Neural cell (in vitro differentiated cells): ENCODE results near the gene PXDN. TPM values are rescaled to one million over a fixed set of nuclear protein-coding genes. Genes with fewer than 3 reads are reported as not detected.

Experiments
- H2AFZ ChIP-seq: fragments of 200-600, 300-800 bp; sonication (generic), shearing (Covaris generic); 2 replicates; pipeline ENCODE4 v1.6.0; 2014; ENCODE audit warnings: low read depth, mild to moderate bottlenecking, antibody characterized with exemption, low read length, moderate library complexity
- H3F3A ChIP-seq: fragments of 200-600 bp; shearing (Covaris generic); 2 replicates; pipeline ENCODE4 v1.6.1; 2016; ENCODE audit warnings: mild to moderate bottlenecking, moderate library complexity, mixed read lengths, antibody characterized with exemption, low read length; ENCODE audit not compliant: insufficient read depth, poor library complexity, severe bottlenecking
- H3K27ac ChIP-seq: fragments of 200-600, 300-800 bp; sonication (generic), shearing (Covaris generic); 2 replicates; pipeline ENCODE4 v1.5.1; 2014; ENCODE audit warnings: mild to moderate bottlenecking, low read length, moderate library complexity
- H3K27me3 ChIP-seq: fragments of 300-800, 200-600 bp; sonication (generic), shearing (Covaris generic); 2 replicates; pipeline ENCODE4 v1.6.0; 2014; ENCODE audit warnings: mild to moderate bottlenecking, low read depth, low read length, moderate library complexity; ENCODE audit not compliant: insufficient read depth
- H3K36me3 ChIP-seq: fragments of 300-800, 200-600 bp; sonication (generic), shearing (Covaris generic); 2 replicates; pipeline ENCODE4 v1.5.1; 2014; ENCODE audit warnings: mild to moderate bottlenecking, antibody characterized with exemption, low read length, moderate library complexity; ENCODE audit not compliant: insufficient read depth
- H3K4me2 ChIP-seq: fragments of 300-800, 200-600 bp; sonication (generic), shearing (Covaris generic); 2 replicates; pipeline ENCODE4 v1.6.0; 2014; ENCODE audit warnings: mild to moderate bottlenecking, low read length
- H3K4me3 ChIP-seq: fragments of 300-800, 200-600 bp; sonication (generic), shearing (Covaris generic); 2 replicates; pipeline ENCODE4 v1.5.1; 2014; ENCODE audit warnings: mild to moderate bottlenecking, low read length, moderate library complexity
- H3K79me2 ChIP-seq: fragments of 200-600 bp; shearing (Covaris generic); replicated peaks from 2 replicates; pipeline ENCODE4 v1.6.0; 2014; ENCODE audit warnings: mild to moderate bottlenecking, low read length, moderate library complexity; ENCODE audit not compliant: insufficient read depth
- H3K9ac ChIP-seq: fragments of 300-800, 200-600 bp; sonication (generic), shearing (Covaris generic); 2 replicates; pipeline ENCODE4 v1.6.1; 2016; ENCODE audit warnings: mild to moderate bottlenecking, low read length, mixed read lengths
- H3K9me2 ChIP-seq: fragments of 200-600 bp; shearing (Covaris generic); 2 replicates; pipeline ENCODE4 v1.6.1; 2016; ENCODE audit warnings: mild to moderate bottlenecking, low read length, mixed read lengths; ENCODE audit not compliant: insufficient read depth
- H3K9me3 ChIP-seq: fragments of 200-600, 300-800 bp; sonication (generic), shearing (Covaris generic); 2 replicates; pipeline ENCODE4 v1.6.1; 2016; ENCODE audit warnings: mild to moderate bottlenecking, mixed run types, low read length, moderate library complexity, mixed read lengths
- H4K20me1 ChIP-seq: fragments of 200-600 bp; shearing (Covaris generic); 2 replicates; pipeline ENCODE4 v1.6.1; 2016; ENCODE audit warnings: mild to moderate bottlenecking, mixed run types; ENCODE audit not compliant: insufficient read depth
- EP300 ChIP-seq: fragments of 450-650 bp; conservative IDR thresholded peaks from 2 replicates; pipeline ENCODE4 v1.6.1; 2014; ENCODE audit warnings: antibody characterized with exemption, mild to moderate bottlenecking, moderate library complexity; ENCODE audit not compliant: poor library complexity, severe bottlenecking
- EZH2 ChIP-seq: fragments of 200-600, 300-800 bp; shearing (Covaris generic), sonication (generic); IDR thresholded peaks from 2 replicates; pipeline ENCODE4 v1.6.1; 2014; ENCODE audit warnings: antibody characterized with exemption, low read length, borderline replicate concordance, mild to moderate bottlenecking; ENCODE audit not compliant: insufficient read depth, poor library complexity, severe bottlenecking
- MXI1 ChIP-seq: fragments of 450-650 bp; conservative IDR thresholded peaks from 2 replicates; pipeline ENCODE4 v1.6.1; 2014; ENCODE audit warnings: antibody characterized with exemption, mild to moderate bottlenecking; ENCODE audit not compliant: poor library complexity, severe bottlenecking
- POLR2AphosphoS5 ChIP-seq: IDR thresholded peaks from 2 replicates; pipeline ENCODE4 v1.6.1; 2012
- RAD21 ChIP-seq: fragments of 450-650 bp; conservative IDR thresholded peaks from 2 replicates; pipeline ENCODE4 v1.6.1; 2014; ENCODE audit warnings: antibody characterized with exemption, mild to moderate bottlenecking, moderate library complexity
- SMC3 ChIP-seq: fragments of 450-650 bp; conservative IDR thresholded peaks from 2 replicates; pipeline ENCODE4 v1.6.1; 2014; ENCODE audit warnings: antibody characterized with exemption, mild to moderate bottlenecking, moderate library complexity; ENCODE audit not compliant: poor library complexity
- TAF1 ChIP-seq: IDR thresholded peaks from 2 replicates; pipeline ENCODE4 v1.6.1; 2012; ENCODE audit warnings: low read depth
- polyA plus RNA-seq: library from polyadenylated mRNA; depleted of rRNA; stranded (reverse); fragments of >200 nt; gene quantifications from 2 replicates; pipeline ENCODE4 v1.2.3, GENCODE V29; 2014
- TF ChIP-seq, protein P1 (sequence below): fragments of 450-650 bp; IDR thresholded peaks from 2 replicates; pipeline ENCODE4 v1.5.1; 2014; ENCODE audit warnings: antibody characterized with exemption, mild to moderate bottlenecking, moderate library complexity; ENCODE audit not compliant: poor library complexity, severe bottlenecking
- TF ChIP-seq, protein P2 (sequence below): IDR thresholded peaks from 2 replicates; pipeline ENCODE4 v1.6.1; 2012; ENCODE audit warnings: borderline replicate concordance

Gene PXDN
- polyA plus RNA-seq, 1 donor from 2014 or later, result 181 TPM

DNA sequence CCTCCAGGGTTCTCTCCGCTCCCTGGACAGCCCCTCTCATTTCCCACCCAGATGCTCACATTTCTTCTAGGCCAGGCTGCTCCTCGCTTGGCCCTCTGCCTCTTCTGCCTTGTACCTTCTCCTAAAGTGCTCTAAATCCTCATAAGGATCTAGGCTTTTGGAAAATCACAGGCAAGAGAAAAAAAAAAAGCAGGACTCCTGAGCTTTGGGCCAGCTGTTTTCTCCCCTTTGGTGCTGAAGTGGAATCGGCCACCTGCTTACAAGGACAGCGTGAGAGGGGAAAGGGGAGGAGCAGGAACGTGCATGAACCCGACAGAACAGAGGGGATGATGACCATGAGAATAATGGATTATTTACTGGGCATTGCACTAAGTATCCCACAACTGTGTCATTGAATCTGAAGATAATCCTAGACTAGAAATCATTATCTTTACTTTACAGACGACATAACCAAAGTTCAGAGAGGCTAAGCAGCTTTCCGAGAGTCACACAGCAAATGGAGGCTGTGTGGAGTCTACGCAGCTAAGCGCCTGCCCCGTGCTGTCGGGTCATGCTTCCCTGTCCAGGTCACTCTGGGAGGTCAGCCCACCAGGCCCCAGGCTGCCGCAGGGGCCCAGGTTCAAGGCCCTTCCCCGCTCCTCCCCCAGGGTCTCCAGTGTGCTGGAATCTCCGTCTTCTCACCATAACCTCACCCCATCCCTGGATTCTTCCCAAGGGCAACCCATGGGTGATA is 141.9 kb downstream of the PXDN start:
- no peak for TF ChIP-seq POLR2AphosphoS5
- TF ChIP-seq SMC3, result no peak
- TF ChIP-seq MXI1, result no peak
- TF ChIP-seq TAF1, result no peak
- TF ChIP-seq, protein P1, sequence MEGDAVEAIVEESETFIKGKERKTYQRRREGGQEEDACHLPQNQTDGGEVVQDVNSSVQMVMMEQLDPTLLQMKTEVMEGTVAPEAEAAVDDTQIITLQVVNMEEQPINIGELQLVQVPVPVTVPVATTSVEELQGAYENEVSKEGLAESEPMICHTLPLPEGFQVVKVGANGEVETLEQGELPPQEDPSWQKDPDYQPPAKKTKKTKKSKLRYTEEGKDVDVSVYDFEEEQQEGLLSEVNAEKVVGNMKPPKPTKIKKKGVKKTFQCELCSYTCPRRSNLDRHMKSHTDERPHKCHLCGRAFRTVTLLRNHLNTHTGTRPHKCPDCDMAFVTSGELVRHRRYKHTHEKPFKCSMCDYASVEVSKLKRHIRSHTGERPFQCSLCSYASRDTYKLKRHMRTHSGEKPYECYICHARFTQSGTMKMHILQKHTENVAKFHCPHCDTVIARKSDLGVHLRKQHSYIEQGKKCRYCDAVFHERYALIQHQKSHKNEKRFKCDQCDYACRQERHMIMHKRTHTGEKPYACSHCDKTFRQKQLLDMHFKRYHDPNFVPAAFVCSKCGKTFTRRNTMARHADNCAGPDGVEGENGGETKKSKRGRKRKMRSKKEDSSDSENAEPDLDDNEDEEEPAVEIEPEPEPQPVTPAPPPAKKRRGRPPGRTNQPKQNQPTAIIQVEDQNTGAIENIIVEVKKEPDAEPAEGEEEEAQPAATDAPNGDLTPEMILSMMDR, result no peak
- no peak for TF ChIP-seq EZH2
- TF ChIP-seq, protein P2, sequence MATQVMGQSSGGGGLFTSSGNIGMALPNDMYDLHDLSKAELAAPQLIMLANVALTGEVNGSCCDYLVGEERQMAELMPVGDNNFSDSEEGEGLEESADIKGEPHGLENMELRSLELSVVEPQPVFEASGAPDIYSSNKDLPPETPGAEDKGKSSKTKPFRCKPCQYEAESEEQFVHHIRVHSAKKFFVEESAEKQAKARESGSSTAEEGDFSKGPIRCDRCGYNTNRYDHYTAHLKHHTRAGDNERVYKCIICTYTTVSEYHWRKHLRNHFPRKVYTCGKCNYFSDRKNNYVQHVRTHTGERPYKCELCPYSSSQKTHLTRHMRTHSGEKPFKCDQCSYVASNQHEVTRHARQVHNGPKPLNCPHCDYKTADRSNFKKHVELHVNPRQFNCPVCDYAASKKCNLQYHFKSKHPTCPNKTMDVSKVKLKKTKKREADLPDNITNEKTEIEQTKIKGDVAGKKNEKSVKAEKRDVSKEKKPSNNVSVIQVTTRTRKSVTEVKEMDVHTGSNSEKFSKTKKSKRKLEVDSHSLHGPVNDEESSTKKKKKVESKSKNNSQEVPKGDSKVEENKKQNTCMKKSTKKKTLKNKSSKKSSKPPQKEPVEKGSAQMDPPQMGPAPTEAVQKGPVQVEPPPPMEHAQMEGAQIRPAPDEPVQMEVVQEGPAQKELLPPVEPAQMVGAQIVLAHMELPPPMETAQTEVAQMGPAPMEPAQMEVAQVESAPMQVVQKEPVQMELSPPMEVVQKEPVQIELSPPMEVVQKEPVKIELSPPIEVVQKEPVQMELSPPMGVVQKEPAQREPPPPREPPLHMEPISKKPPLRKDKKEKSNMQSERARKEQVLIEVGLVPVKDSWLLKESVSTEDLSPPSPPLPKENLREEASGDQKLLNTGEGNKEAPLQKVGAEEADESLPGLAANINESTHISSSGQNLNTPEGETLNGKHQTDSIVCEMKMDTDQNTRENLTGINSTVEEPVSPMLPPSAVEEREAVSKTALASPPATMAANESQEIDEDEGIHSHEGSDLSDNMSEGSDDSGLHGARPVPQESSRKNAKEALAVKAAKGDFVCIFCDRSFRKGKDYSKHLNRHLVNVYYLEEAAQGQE, result no peak
- TF ChIP-seq EP300, result no peak
- no peak for TF ChIP-seq RAD21
- Histone ChIP-seq H3K4me3 (no peak overlapping the region), H3K9me2 (no peaks in the 10 kb centered on the region), H3K4me2 (no peak overlapping the region), H3K27ac (no peak overlapping the region), H3K9ac (no peak overlapping the region), H2AFZ (no peak overlapping the region), H3F3A (no peaks in the 10 kb centered on the region), H3K36me3 (no peaks in the 10 kb centered on the region), H4K20me1 (no peaks in the 10 kb centered on the region), H3K9me3 (no peaks in the 10 kb centered on the region), H3K27me3 (no peaks in the 10 kb centered on the region), H3K79me2 (no peaks in the 10 kb centered on the region)

DNA sequence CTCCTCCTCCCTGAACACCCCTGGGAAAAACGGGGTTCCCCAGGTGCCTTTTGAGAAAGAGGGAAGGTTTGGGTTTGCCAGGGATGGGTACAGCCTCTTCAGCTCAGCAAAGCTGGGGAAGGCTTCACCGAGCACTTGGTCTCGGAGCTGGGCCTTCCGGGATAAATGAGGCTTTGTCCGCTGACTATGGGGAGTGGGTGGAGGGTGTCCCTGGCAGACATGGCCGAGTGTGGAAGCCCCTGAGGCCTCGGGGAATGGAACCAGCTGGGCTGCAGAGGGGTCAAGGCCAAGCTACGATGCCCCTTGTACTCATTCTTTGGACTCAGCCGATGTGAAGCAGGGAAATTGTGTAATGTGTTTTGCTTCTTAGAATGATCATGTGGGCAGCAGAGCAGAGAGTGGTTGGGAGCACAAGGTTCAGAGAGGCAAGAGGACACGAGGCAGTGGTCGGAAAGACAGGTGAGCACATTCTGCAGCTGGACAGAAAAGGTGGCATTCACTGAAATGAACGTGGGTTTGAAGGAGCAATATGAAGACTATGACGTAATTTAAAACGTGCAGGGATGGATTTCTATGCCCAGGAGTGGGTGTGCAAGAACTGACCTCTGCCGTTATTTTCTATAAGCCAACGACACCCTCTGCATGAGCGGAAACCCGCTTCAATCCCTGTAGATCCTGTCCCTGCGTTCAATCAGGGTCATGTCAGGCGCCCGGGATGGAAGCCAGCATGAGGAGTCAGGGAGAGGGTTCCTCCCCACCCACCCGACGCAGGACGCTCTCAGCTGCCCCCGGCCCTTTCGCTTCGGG is 142.6 kb downstream of the PXDN start:
- Histone ChIP-seq H3K36me3 (no peaks in the 10 kb centered on the region), H2AFZ (no peak overlapping the region), H3K9me2 (no peaks in the 10 kb centered on the region), H3K9me3 (no peaks in the 10 kb centered on the region), H3K9ac (no peak overlapping the region), H3K4me3 (no peak overlapping the region), H3K27me3 (no peaks in the 10 kb centered on the region), H3K4me2 (no peak overlapping the region), H4K20me1 (no peaks in the 10 kb centered on the region), H3K27ac (no peak overlapping the region), H3K79me2 (no peaks in the 10 kb centered on the region), H3F3A (no peaks in the 10 kb centered on the region)
- TF ChIP-seq TAF1 (no peak), EP300 (no peak)
